HG02610 (cell line): ENCODE measurements around the gene CPED1.
A peak's percentile ranks its signal among the peaks of the same experiment; 100 is the strongest.
"Not testable (repeated sequence)": the region's sequence is repeated elsewhere in the genome, so short reads cannot be mapped to it uniquely, and the experiment has no call there.

ENCODE experiments used
- ATAC-seq: cut with Tn5 transposase; IDR thresholded peaks from one replicate; pipeline ENCODE4 v1.9.1; 2021; ENCODE audit warnings: mild to moderate bottlenecking, moderate library complexity; ENCODE audit not compliant: unreplicated experiment

Gene CPED1

DNA sequence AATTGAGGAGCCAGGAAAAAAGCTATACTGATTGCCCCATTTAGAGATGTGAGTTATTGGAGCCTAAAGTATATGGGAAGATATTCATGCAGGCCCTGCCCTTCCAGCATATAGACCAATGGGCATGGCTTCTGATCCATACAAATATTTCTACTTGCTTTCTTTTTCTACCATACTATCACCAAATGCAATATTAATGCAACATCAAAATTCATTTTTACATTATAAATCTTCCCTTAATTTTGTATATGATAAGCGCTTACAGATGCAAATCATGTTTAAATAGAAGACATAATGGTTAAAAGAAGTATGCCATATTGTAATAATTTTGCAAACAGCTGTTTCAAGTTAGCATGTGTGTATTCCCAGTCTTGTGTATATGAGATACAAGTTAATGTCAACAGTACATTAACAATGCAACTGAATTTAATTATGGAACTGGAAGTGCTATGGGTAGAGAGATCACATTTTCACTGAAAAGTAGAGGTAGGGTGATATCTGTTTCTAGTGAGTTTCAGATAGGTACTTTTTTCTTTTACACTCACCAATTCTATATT is 315.7 kb downstream of the CPED1 start:
- no peak for ATAC-seq

DNA sequence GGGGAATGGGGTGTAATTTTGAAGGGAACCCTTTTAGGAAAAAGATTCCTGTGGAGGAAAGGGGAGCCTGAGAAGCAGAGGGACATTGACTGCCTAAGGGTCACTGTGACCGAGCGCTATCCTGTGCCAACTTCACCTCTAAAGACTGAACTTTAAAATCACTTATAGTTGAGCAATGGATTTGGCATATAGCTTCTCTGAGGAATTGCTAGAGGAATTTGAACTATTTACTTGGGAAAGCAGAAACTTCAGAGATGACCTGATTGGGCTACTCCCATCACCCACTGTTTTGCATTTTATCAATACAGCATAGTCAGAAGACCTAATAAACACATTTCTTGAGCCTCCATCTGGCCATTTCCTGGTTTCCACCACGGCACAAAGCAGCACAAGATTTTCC is 316.6 kb downstream of the CPED1 start:
- no peak for ATAC-seq

DNA sequence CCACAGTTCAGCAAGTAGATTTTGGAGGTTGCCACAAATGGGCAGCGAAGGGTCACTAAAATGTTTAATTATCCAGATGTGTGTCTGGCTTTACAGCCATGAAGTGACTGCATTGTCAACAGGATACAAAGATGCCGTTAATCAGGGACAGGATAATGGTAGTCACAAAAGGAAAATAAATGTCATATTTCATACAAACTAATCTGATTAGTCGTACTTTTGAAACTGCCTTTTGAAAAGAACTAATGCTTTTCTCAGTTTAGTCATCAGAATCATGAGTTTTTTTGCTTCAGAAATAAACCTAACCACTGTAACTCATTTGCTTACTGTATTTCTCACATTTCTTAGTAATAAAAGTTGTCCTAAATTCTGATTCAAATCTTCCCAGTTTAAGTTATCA is 318.1 kb downstream of the CPED1 start:
- ATAC-seq: no peak

DNA sequence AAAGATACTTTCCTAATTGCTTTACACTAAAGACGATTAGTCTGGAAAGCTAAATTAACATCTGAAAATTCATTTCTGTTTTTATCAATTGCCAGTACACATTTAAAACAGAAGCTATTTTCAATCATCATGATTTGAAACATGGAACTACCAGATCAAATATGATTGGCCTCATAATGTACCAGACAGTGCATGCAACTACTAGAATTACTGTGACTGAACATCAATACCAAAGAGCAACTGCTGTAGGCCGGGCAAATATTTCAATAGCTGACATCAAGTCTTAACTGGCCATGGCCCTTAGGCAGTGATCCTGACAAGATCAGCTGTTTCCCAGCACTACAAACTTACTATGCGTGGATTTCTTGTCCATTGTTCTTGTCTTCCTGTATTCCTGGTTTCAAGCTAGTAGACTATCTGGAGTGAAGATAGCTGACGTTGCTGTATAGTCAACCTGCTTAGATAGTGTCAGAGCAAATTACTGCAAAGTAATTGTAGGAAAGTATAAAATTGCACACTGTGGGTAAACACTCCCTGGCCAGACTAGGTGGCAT is 318.6 kb downstream of the CPED1 start:
- peak; percentile 37 for ATAC-seq

DNA sequence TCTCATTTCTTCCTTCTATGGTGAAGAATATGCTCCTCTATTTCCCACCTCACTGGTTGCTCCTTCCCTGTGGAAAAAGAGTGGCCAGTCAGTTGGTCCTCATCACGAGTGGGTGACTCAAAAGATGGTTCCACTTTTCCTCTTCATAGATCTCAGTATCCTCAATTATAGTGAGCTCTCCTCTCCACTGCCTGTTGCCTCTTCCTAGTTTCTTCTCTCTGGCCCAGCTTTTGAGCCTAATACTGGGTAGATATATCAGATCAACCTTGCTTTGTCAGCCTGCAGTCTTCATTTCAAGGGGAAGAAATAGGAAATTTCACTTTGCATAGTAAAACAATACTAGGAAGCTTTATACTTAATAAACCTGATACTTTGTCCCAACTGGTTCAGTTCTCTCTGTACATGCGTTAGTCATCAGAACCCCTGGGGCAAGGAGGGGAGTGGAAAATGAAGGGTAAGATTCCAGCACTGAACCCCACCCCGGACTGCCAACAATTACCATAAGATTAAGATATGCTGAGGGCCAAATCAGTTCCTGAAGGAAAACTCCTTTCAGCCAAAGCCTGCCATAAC is 324.8 kb downstream of the CPED1 start:
- ATAC-seq: no peak

DNA sequence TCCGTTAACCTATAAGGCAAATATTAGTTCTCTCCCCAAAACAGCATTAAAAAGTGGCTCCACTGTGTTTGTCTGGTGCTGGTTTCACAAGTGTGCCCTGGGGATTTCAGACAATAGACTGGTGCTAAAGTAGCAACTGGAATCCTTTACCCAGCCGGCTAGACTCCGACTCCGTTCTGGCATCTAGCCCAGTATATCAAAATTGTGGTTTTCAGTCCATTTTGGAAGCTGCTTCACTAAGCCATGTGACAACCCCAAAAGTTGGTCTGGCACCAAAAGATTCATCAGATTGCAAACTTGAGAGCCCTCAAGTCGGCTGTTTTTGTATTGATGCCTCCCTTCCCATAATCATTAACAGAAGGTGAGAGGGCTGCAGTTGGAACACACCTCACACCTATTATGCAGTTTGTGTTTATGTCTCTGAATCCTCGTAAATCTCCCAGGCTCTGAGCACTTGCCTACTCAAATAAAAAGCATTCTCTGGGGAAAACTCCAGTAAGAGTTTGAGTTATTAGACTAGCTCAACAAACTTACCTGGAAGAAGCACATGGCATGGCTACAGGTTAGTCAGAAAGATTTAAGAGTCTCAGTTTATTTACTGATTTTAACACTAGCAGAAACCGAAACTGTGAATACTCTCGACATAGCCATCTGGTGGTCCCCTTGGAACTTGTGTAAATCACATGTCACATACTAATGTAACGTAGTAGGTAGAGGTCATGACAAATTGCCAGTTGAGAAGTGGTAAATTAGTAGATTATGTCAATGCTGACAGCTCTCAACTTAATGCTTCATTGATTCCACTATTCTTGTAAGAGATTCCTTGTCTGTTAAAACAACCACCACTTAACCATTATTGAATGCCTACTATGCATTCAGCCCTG is 325.5 kb downstream of the CPED1 start:
- peak; percentile 95 for ATAC-seq

DNA sequence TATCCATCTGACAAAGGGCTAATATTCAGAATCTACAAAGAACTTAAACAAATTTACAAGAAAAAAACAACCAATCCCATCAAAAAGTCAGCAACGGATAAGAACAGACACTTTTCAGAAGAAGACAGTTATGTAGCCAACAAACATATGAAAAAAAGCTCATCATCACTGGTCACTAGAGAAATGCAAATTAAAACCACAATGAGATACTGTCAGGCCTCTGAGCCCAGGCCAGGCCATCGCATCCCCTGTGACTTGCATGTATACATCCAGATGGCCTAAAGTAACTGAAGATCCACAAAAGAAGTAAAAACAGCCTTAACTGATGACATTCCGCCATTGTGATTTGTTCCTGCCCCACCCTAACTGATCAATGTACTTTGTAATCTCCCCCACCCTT is 326.7 kb downstream of the CPED1 start:
- ATAC-seq: not testable (repeated sequence)

DNA sequence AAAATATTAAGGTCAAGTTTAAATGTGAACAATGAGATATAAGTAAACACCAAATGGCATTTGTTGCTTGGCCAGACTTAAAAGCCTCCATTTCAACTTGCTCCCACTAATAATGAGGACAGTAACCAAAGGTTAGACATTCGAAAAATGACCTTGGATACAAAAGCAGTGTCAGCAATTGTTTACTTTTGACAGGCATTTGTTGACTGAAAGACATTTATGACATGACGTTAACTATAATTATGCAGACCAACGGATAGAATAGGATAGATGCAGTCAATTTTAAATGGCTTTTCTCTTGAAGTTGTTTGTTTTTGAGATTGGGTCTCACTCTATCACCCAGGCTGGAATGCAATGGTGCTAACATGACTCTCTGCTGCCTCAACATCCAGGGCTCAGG is 333.9 kb downstream of the CPED1 start:
- no peak for ATAC-seq

DNA sequence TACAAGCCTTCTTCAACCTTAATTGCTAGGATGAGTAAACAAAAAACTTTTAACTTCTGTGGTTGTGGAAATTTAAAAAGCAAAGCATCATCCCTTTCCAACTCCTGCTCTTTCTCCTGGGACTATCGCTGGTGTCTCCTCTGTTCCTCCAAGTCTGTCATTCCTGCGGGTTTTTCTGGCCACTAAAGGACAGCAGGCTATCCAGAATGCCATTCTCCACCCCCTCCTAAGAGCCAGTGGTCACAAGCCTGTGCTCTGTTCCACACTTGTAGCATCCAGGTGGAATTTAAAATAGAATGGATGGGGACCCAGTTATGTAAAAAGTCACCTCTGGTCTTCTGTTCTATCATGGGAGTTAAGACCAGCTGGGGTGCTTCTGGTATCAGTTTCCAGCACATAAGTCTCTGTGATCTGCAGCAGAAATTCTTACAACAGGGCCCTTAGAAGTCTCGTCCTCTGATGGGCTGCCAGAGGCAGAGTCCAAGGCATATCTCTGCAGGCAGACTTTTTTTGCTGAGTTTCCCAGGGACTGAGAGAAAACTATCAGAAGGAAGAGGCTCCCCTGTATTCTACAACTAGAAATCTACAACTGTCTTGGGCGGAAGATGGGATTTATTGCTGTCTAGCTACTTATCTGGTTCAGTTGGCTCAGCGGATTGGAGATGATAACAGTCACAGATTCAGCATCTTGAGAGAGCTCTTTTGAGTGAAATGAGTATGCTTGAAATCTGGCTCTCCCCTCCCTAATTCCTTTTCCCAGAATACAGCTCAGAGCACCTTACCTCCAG is 335.2 kb downstream of the CPED1 start:
- no peak for ATAC-seq

DNA sequence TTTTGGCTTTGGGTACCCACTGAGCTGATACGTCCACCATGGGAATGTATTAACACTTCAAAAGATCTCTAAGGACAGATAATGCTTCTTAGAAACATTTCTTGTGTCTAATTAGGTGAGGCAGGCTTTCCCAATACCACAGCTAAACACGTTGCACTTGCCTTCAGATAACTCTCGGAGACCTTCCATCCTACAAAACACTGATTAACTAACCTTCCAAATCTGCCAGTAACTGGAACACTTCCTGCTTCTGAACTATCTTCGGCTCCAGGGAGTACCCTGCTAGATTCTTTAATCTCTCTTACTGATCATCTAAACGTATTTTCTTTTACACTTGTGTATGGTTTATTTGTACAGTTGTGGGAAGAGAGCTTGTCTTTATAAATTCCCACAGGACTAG is 339.2 kb downstream of the CPED1 start:
- no peak for ATAC-seq

DNA sequence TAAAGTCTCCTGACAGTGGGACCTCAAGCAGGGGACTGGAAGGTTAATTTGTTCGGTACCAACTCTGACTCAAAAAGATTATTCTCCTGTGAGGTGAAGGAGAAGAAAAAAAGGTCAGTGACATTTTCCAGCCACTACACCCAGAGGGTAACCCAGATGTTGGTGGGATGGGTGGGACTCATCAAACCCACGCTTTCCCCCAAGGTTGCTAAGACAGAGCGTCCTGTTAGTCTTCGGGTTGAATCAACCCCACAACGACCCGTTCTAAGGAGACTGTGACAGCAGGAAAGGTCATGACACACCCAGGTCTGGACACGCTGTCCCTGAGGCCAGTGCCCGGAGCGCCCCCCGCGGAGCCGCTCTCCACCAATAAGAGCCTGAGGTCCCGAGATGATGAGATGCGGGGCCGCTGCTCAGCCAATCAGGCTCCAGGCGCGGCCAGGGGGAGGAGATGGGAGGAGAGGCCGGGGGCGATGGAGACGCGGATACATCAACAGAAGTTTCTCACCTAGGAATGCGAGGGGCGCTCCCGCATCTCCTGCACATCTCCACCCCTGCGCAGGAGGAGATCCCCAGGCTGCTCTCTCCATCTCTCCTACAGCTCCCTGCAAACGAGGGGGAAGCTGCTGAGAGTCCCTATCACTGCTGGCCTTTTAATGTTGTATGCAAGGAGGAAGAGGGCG is 340.1 kb downstream of the CPED1 start, which contains the start of gene WNT16:
Gene WNT16 (plus strand): TSS at position 493 of the 683 bp plus-strand sequence. CDS start 293 bp downstream, outside the sequence.
- ATAC-seq: peak; percentile 42

DNA sequence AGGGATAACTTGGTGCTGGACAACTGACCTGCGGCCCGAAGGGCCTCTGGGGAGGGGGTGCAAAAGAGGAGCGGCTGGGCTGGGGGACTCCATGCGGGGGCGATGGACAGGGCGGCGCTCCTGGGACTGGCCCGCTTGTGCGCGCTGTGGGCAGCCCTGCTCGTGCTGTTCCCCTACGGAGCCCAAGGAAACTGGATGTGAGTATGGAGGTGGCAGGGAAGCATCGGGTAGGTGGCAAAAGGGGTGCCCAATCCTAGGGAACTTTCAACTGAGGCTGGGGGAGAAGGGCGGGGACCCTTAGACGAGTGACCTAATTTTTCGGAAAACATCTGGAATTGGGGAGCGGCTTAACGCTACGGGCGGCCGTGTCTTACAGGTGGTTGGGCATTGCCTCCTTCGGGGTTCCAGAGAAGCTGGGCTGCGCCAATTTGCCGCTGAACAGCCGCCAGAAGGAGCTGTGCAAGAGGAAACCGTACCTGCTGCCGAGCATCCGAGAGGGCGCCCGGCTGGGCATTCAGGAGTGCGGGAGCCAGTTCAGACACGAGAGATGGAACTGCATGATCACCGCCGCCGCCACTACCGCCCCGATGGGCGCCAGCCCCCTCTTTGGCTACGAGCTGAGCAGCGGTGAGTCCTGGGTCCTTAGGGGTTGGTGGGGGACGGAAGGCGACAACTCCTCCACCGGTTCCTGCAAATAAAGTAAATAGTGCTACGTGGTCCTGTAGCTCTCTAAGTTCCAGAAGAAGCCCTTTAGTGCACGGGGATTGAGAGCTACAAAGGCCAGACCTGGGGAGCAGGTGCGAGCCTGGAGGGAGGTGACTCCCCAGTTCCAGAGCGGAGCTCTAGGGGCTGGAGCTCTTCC is 340.9 kb downstream of the CPED1 start:
- ATAC-seq: peak; percentile 65

DNA sequence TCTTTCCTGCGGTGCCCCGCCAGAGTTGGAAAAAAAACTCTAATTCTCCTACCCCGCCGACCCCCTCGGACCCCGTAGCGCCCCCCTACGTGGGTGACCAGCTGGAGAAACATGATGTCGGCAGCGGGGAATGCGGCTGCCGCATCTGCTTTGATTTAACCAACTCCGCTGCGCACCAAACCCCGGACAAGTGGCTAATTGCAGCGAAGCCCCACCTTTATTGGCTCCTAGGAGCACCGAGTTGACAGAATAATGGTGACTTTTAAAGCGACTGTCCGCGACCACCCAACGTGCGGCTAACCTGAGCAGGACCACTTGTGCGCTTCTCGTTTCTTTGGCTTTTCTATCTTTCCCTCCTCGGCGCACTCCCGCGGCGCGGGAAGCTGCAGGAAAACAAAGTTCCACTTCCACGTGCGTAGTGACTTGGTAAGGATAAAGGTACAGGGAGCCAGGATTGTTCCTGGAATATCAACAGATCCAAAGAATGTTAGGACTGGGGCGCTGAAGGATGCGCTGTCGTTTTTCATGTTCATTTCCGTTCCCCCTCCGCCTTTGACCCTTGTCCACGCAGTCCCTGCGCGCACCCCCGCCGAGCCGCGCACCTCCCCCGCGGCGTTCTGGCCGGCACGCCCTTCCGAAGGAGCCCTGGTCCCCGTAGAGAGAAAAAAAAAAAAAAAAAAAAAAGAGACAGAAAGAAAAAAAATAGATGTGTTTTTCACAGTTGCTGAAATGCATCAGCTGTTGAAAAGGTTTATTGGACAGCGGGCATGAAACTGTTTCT is 341.7 kb downstream of the CPED1 start:
- peak; percentile 29 for ATAC-seq

DNA sequence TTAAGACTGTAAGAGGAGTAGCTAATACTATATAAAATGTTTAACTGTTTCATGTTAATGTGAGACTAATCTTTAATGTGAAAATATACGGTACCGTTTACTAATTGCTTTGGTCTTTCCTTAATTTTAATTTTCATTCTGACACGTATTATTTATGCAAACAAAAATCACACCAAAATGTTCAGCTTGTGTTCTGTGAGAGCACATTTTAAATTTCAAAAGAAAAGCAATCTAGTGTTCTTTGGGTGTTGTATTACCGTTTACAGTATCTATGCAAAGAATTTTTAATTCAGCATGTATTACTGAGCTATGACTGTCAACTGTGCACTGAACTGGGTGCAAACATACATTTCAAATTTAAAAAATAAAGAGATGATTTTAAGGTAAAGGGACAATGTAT is 342.5 kb downstream of the CPED1 start:
- ATAC-seq: no peak

DNA sequence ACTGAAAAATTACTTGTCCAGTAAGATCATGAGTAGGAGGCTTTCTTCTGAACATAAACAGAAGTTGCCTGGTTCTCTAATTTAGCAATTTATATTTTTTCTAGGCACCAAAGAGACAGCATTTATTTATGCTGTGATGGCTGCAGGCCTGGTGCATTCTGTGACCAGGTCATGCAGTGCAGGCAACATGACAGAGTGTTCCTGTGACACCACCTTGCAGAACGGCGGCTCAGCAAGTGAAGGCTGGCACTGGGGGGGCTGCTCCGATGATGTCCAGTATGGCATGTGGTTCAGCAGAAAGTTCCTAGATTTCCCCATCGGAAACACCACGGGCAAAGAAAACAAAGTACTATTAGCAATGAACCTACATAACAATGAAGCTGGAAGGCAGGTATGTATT is 343.1 kb downstream of the CPED1 start:
- no peak for ATAC-seq

DNA sequence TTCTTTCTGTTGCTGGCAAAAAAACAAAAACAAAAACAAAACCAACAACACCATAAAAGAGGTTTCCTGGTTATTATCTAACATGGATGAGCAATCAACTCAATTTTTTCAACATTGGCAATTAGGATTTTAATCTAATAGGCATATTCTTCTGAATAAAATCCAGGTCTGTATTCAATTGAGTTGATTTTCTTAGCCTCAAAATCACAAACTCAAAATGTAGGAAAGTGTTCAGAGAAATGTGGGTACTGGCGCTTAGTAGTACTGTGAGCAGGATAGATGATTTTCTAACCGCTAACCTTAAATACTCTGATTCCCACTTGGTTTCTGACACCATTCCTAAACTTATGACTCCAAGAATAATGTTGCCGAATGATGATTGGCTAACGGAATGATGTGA is 345.9 kb downstream of the CPED1 start:
- no peak for ATAC-seq

DNA sequence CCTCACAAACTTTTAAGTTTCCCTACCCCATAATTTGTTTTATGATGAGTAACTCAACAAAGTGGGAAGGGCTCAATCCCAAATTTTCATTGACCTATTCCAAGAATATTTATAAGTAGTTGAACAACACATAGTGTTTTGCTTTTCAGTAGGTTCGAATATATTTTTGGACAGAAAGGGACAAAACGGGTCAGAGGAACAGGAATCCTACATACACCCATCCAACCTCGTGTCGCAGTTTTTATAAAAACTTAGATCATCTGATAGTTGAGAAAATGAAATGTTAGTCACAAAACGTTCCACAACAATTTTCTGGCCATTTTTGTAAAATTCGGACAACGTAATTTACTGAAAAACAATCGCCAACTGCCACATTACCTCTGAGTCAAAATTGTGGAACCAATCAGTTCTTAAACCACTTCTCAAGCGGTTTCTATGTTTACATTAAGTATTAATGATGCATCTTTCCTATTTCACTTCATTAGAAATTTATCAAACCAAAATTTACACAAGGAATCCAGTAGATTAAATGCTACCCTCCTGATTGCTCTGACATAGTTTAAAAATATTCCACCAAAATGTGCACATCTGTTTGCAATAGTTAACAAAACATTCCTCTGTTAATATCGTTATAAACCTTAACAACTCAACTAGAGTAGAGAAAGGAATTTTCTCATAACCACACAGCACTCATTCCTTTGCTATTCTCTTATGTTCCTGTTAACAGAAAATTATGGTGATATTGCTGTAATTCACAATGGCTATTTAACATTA is 346.6 kb downstream of the CPED1 start:
- ATAC-seq: no peak

DNA sequence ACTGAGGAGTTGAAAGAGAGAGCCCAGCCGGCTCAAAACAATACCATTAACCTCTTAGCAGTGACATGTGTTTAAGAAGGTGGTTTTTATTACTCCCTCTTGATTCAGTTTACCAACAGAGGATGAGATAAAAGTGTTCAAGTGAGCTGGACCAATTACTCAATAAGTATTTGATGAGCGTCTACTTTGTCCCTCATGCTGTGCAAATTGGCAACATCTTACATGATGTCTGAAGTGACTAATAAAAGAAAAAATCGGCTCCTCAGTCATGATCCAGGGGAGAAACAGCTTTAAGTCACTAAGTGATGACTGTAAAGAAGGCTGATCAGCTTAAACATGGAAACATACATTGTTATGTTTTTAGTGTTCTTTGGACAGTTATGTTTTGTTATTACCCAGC is 348.1 kb downstream of the CPED1 start:
- no peak for ATAC-seq
